GM12878 (cell line): ENCODE data around the gene UST. TPM values are rescaled to one million over a fixed set of nuclear protein-coding genes. Genes with fewer than 3 reads are reported as not detected.

Experiments
- GATAD2B ChIP-seq: fragments of 450-650 bp; conservative IDR thresholded peaks from 2 replicates; pipeline ENCODE4 v1.6.1; 2017; ENCODE audit warnings: low read depth, mild to moderate bottlenecking, moderate library complexity
- IKZF1 ChIP-seq: fragments of 450-650 bp; conservative IDR thresholded peaks from 2 replicates; pipeline ENCODE4 v1.6.1; 2017; ENCODE audit warnings: antibody characterized with exemption, mild to moderate bottlenecking
- IRF5 ChIP-seq: fragments of 450-650 bp; IDR thresholded peaks from 2 replicates; pipeline ENCODE4 v1.6.1; 2017; ENCODE audit warnings: borderline replicate concordance
- MEF2B ChIP-seq: fragments of 450-650 bp; IDR thresholded peaks from 2 replicates; pipeline ENCODE4 v1.6.1; 2018; ENCODE audit warnings: mild to moderate bottlenecking, moderate library complexity; ENCODE audit not compliant: partially characterized antibody, poor library complexity, severe bottlenecking
- NR2C1 ChIP-seq: fragments of 450-650 bp; IDR thresholded peaks from 2 replicates; pipeline ENCODE4 v1.6.1; 2017; ENCODE audit warnings: antibody characterized with exemption, mild to moderate bottlenecking, moderate library complexity
- NR2C2 ChIP-seq: IDR thresholded peaks from 2 replicates; pipeline ENCODE4 v1.6.1; 2011; ENCODE audit warnings: borderline replicate concordance, low read depth; ENCODE audit not compliant: control insufficient read depth, insufficient read length
- RELB ChIP-seq: fragments of 450-650 bp; IDR thresholded peaks from 2 replicates; pipeline ENCODE4 v1.6.1; 2017; ENCODE audit warnings: low read depth, mild to moderate bottlenecking, moderate library complexity
- SPI1 ChIP-seq: IDR thresholded peaks from 2 replicates; pipeline ENCODE4 v1.6.1; 2011; ENCODE audit warnings: low read depth, mild to moderate bottlenecking, low read length, moderate library complexity, borderline replicate concordance; ENCODE audit not compliant: insufficient read depth
- TAF1 ChIP-seq: IDR thresholded peaks from 2 replicates; pipeline ENCODE4 v1.6.1; 2011; ENCODE audit warnings: mild to moderate bottlenecking, low read depth, low read length, borderline replicate concordance
- YY1 ChIP-seq: IDR thresholded peaks from 2 replicates; pipeline ENCODE4 v1.6.1; 2011; ENCODE audit warnings: low read depth, mild to moderate bottlenecking, low read length
- ZNF592 ChIP-seq: fragments of 450-650 bp; IDR thresholded peaks from 2 replicates; pipeline ENCODE4 v1.6.1; 2017; ENCODE audit warnings: mild to moderate bottlenecking, moderate library complexity
- polyA plus RNA-seq, 11 experiments: library from polyadenylated mRNA; depleted of rRNA in 4 of 11; unstranded in 6 of 11; stranded (reverse) in 5 of 11; fragments of >200 nt; fragmentation: Nextera tagmentation in 4 of 11; fragmentation: Illumina TruSeq in 1 of 11; extraction: Ambion mirVana in 4 of 11; extraction: Trizol in 1 of 11; gene quantifications; 1 replicate in 1 of 11; 2 replicates in 10 of 11; pipeline versions ENCODE4 v1.2.1 to v1.2.3, GENCODE V29; 2011 to 2016; ENCODE audit warnings: inconsistent platforms in 2 of 11, missing spikeins in 2 of 11, low read depth in 1 of 11
- total RNA-seq, 4 experiments: library from RNA; depleted of rRNA in 3 of 4; stranded (reverse); fragments of >200 nt in 3 of 4; fragmentation: Illumina TruSeq in 1 of 4; extraction: Trizol in 1 of 4; gene quantifications; 2 replicates each; pipeline versions ENCODE4 v1.2.1 to v1.2.3, GENCODE V29; 2013 to 2021

The UST gene
- total and polyA plus RNA-seq, 10 of the 15 experiments (the other 5 are each of a cell fraction or from before 2014, with no cell fraction given): 0.74 to 43.3 (median 2.2) TPM

- no peak for TF ChIP-seq ZNF592
- no peak for TF ChIP-seq YY1
- no peak for TF ChIP-seq IKZF1
- no peak for TF ChIP-seq SPI1
- TF ChIP-seq NR2C2: no peak
- no peak for TF ChIP-seq RELB
- TF ChIP-seq NR2C1: no peak
- no peak for TF ChIP-seq IRF5
- TF ChIP-seq GATAD2B: no peak
- no peak for TF ChIP-seq MEF2B
- no peak for TF ChIP-seq TAF1
Measured at GRCh38 chr6:148935705-148936435, 189.0 kb downstream of the UST start (continued).
